Endothelial cell of umbilical vein (primary cell): Measurements from ENCODE around the gene TMLHE. TPM values are rescaled to one million over a fixed set of nuclear protein-coding genes. Genes with fewer than 3 reads are reported as not detected.
"Not testable (repeated sequence)": the region's sequence is repeated elsewhere in the genome, so short reads cannot be mapped to it uniquely, and the experiment has no call there.

ENCODE experiments used
- BruUV-seq: library from RNA; stranded (reverse); fragments of 400-500 nt; replicated peaks from 2 replicates; lab custom pipeline; 2021; lab: Mats Ljungman, UMichigan
- CTCF ChIA-PET: fragments of 300-600, 350-600 bp; sonication (Branson Sonifier 250); formaldehyde crosslinking; loops from one replicate; lab custom pipeline; 2021; ENCODE audit warnings: antibody characterized with exemption, inconsistent platforms; lab: Charles Lee
- POLR2A ChIA-PET: fragments of 300-600, 350-600 bp; sonication (Branson Sonifier 250); formaldehyde crosslinking; loops from one replicate; lab custom pipeline; 2021; ENCODE audit warnings: antibody characterized with exemption, inconsistent platforms; lab: Charles Lee
- DNase-seq: peaks from one replicate; pipeline ENCODE4 v3.0.0-alpha.2; 2011; ENCODE audit warnings: low read depth, low spot score
- FAIRE-seq: peaks from 2 replicates; lab custom pipeline; 2011; peaks lifted over from hg19 to GRCh38; lab: Jason Lieb, UNC
- H2AFZ ChIP-seq: 2 replicates; pipeline ENCODE4 v1.6.0; 2012; ENCODE audit warnings: low read depth, low read length, control low read depth, inconsistent platforms
- H3K27ac ChIP-seq: 2 replicates; pipeline ENCODE4 v1.5.1; 2011; ENCODE audit warnings: low read depth, mild to moderate bottlenecking, control low read depth, low read length, moderate library complexity; ENCODE audit not compliant: insufficient read depth
- H3K27me3 ChIP-seq, 2 experiments: 2 replicates each; pipeline versions ENCODE4 v1.6.0 to v1.6.1; 2011; ENCODE audit warnings: low read length in 2 of 2, mixed read lengths in 1 of 2; ENCODE audit not compliant: control insufficient read depth in 2 of 2, insufficient read depth in 2 of 2
- H3K36me3 ChIP-seq, 2 experiments: 2 replicates in 1 of 2; 3 replicates in 1 of 2; pipeline ENCODE4 v1.5.1; 2011; ENCODE audit warnings: low read length in 2 of 2, mild to moderate bottlenecking in 1 of 2, moderate library complexity in 1 of 2; ENCODE audit not compliant: control insufficient read depth in 2 of 2, insufficient read depth in 2 of 2; ENCODE audit errors: extremely low read depth in 1 of 2
- H3K4me1 ChIP-seq: 3 replicates; pipeline ENCODE4 v1.5.1; 2011; ENCODE audit warnings: mild to moderate bottlenecking, low read length; ENCODE audit not compliant: control insufficient read depth, insufficient read depth; ENCODE audit errors: extremely low read depth
- H3K4me2 ChIP-seq: 2 replicates; pipeline ENCODE4 v1.6.1; 2011; ENCODE audit warnings: low read length, control low read depth, mixed read lengths; ENCODE audit not compliant: insufficient read depth
- H3K4me3 ChIP-seq, 3 experiments: fragments of 200-600 bp in 1 of 3; sonication (generic), shearing (Covaris generic) in 1 of 3; replicated peaks in 1 of 3; 2 replicates each; pipeline ENCODE4 v1.5.1; 2011 to 2016; ENCODE audit warnings: control low read depth in 3 of 3, low read length in 3 of 3, mild to moderate bottlenecking in 2 of 3, inconsistent platforms in 1 of 3, low read depth in 1 of 3, moderate library complexity in 1 of 3; ENCODE audit not compliant: insufficient read depth in 1 of 3
- H3K79me2 ChIP-seq: 2 replicates; pipeline ENCODE4 v1.6.0; 2012; ENCODE audit warnings: low read length, inconsistent platforms; ENCODE audit not compliant: control insufficient read depth, insufficient read depth
- H3K9ac ChIP-seq: replicated peaks from 2 replicates; pipeline ENCODE3; 2011; ENCODE audit warnings: low read length, control low read depth; ENCODE audit not compliant: insufficient read depth; ENCODE audit errors: extremely low read depth
- H3K9me1 ChIP-seq: replicated peaks from 3 replicates; pipeline ENCODE4 v1.6.0; 2011; ENCODE audit warnings: mild to moderate bottlenecking, low read length; ENCODE audit not compliant: control insufficient read depth, insufficient read depth; ENCODE audit errors: extremely low read depth
- H3K9me3 ChIP-seq: replicated peaks from 2 replicates; pipeline ENCODE4 v1.5.1; 2012; ENCODE audit warnings: low read length, inconsistent platforms; ENCODE audit not compliant: control insufficient read depth, insufficient read depth
- H4K20me1 ChIP-seq: replicated peaks from 2 replicates; pipeline ENCODE3; 2011; ENCODE audit warnings: mild to moderate bottlenecking, low read length; ENCODE audit not compliant: control insufficient read depth, insufficient read depth; ENCODE audit errors: extremely low read depth
- CTCF ChIP-seq, 2 donors: IDR thresholded peaks; 1 replicate in 1 of 2; 2 replicates in 1 of 2; pipeline ENCODE4 v1.5.1; 2011; ENCODE audit warnings: low read length in 2 of 2, mild to moderate bottlenecking in 2 of 2, moderate library complexity in 2 of 2, control low read depth in 1 of 2, inconsistent platforms in 1 of 2, low read depth in 1 of 2; ENCODE audit not compliant: insufficient read depth in 1 of 2; ENCODE audit errors: extremely low read depth in 1 of 2
- EZH2 ChIP-seq: IDR thresholded peaks from 2 replicates; pipeline ENCODE4 v1.6.1; 2012; ENCODE audit warnings: borderline replicate concordance, low read depth, mild to moderate bottlenecking, moderate library complexity, low read length, inconsistent platforms; ENCODE audit not compliant: severe bottlenecking
- FOS ChIP-seq: IDR thresholded peaks from 2 replicates; pipeline ENCODE4 v1.6.1; 2011; ENCODE audit warnings: mild to moderate bottlenecking, low read length, moderate library complexity, borderline replicate concordance; ENCODE audit not compliant: insufficient read depth
- GATA2 ChIP-seq: IDR thresholded peaks from 2 replicates; pipeline ENCODE4 v1.7.0; 2011; ENCODE audit warnings: low read depth, mild to moderate bottlenecking, moderate library complexity, mixed read lengths, low read length; ENCODE audit not compliant: insufficient read length, insufficient read depth
- POLR2A ChIP-seq: IDR thresholded peaks from 2 replicates; pipeline ENCODE4 v1.6.1; 2012; ENCODE audit warnings: low read depth, mild to moderate bottlenecking, control low read depth, low read length
- POLR2AphosphoS5 ChIP-seq: IDR thresholded peaks from 2 replicates; pipeline ENCODE4 v1.6.1; 2012; ENCODE audit warnings: low read depth, mild to moderate bottlenecking, control low read depth, low read length, moderate library complexity; ENCODE audit not compliant: insufficient read depth
- dilution Hi-C: fragments of 300-500 bp; cut with MboI; formaldehyde crosslinking; loops from one replicate; pipeline ENCODE4 v1.15.0; 2019; ENCODE audit warnings: low sequenced_read_pairs; ENCODE audit not compliant: extremely low pct_ligation_motif_present
- intact Hi-C: fragments of 100-400 bp; cut with micrococcal nuclease; formaldehyde crosslinking; loops from one replicate; pipeline ENCODE4 v1.10.0; 2022
- polyA plus RNA-seq, 4 experiments: library from polyadenylated mRNA; depleted of rRNA in 3 of 4; stranded (reverse) in 3 of 4; unstranded in 1 of 4; fragments of >200 nt; gene quantifications; 2 replicates each; pipeline versions ENCODE4 v1.2.1 to v1.2.3, GENCODE V29; 2011 to 2012; ENCODE audit warnings: missing spikeins in 1 of 4
- total RNA-seq: library from RNA; stranded (reverse); gene quantifications from 2 replicates; pipeline ENCODE4 v1.2.3, GENCODE V29; 2021

Gene TMLHE
- total and polyA plus RNA-seq, 2 donors (not counting 3 experiments of a cell fraction or from before 2014, with no cell fraction given): 6.3 to 12.1 TPM

GRCh38 chrX:155632431-155633100 is 19.8 kb upstream of the TMLHE start:
- no peak overlapping the region for H3K9ac ChIP-seq
- FAIRE-seq: no peak
- H3K27me3 ChIP-seq: no peaks in the 10 kb centered on the region
- dilution Hi-C loops: no loop called here
- no peak overlapping the region for H3K4me3 ChIP-seq
- no peaks in the 10 kb centered on the region for H3K4me1 ChIP-seq
- peak overlapping the region; percentile 24 for H3K4me2 ChIP-seq
- H3K9me3 ChIP-seq: no peaks in the 10 kb centered on the region
- CTCF ChIA-PET: no interaction called here
- H3K9me1 ChIP-seq: no peaks in the 10 kb centered on the region
- POLR2A ChIA-PET: no interaction called here
- H3K27ac ChIP-seq: no peak overlapping the region
- no peaks in the 10 kb centered on the region for H3K36me3 ChIP-seq
- H2AFZ ChIP-seq: peak overlapping the region; percentile 33
- no peaks in the 10 kb centered on the region for H3K79me2 ChIP-seq
- peak; percentile 23 for DNase-seq
- no TSS peak for BruUV-seq
- intact Hi-C loops: no loop called here
- TF ChIP-seq POLR2AphosphoS5: no peak
- TF ChIP-seq FOS: no peak
- no peak for TF ChIP-seq GATA2
- no peak for TF ChIP-seq EZH2
- TF ChIP-seq POLR2A: no peak
- no peak for TF ChIP-seq CTCF (IDR thresholded peaks at IDR 0.05; ENCODE audit: extremely low read depth in 1 of 2, insufficient read depth in 1 of 2, low read depth in 1 of 2, low read length in 2 of 2)
- no peaks in the 10 kb centered on the region for H4K20me1 ChIP-seq

DNA sequence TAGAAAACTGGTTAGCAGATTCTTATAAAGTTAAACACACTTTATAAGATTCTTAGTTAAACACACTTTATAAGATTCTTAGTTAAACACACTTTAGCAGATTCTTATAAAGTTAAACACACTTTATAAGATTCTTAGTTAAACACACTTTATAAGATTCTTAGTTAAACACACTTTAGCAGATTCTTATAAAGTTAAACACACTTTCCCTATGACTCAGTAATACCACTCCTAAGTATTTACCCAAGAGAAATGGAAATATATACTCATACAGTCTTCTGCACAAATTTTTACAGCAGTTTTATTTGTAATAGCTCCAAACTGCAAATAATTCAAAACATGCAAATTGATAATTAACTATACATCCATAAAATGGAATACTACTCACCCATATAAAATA is 7.4 kb upstream of the TMLHE start:
- intact Hi-C loops, H3K9ac ChIP-seq, CTCF ChIA-PET, H4K20me1 ChIP-seq, H3K9me1 ChIP-seq, FAIRE-seq, H3K79me2 ChIP-seq, H2AFZ ChIP-seq, BruUV-seq, POLR2A ChIA-PET, H3K4me3 ChIP-seq, H3K9me3 ChIP-seq, H3K36me3 ChIP-seq, DNase-seq, H3K27ac ChIP-seq, H3K4me1 ChIP-seq, H3K4me2 ChIP-seq, H3K27me3 ChIP-seq, dilution Hi-C loops: not testable (repeated sequence)
